B cell (primary cell): ENCODE results near the gene MRPL10. TPM values are rescaled to one million over a fixed set of nuclear protein-coding genes. Genes with fewer than 3 reads are reported as not detected.

ENCODE experiments used
- ATAC-seq: fragments of 200-7000 bp; cut with Tn5 transposase; one replicate; pipeline ENCODE4 v1.10.0; 2021; ENCODE audit warnings: low read depth, mild to moderate bottlenecking, moderate number of reproducible peaks, moderate library complexity
- CTCF ChIA-PET: fragments of 350-600 bp; sonication (Branson Sonifier 250); formaldehyde crosslinking; loops from one replicate; lab custom pipeline; 2021; ENCODE audit warnings: antibody characterized with exemption, inconsistent platforms; lab: Charles Lee
- POLR2A ChIA-PET: fragments of 350-600 bp; sonication (Branson Sonifier 250); formaldehyde crosslinking; loops from one replicate; lab custom pipeline; 2021; ENCODE audit warnings: antibody characterized with exemption; lab: Charles Lee
- DNase-seq: peaks from one replicate; pipeline ENCODE4 v3.0.0; 2013
- H2AFZ ChIP-seq: 2 replicates; pipeline ENCODE4 v1.6.1; 2012; ENCODE audit warnings: mild to moderate bottlenecking, low read depth, low read length; ENCODE audit not compliant: insufficient read depth, poor library complexity, severe bottlenecking
- H3K27ac ChIP-seq, 2 donors: 1 replicate in 1 of 2; 2 replicates in 1 of 2; pipeline ENCODE4 v1.5.1; 2012 to 2013; ENCODE audit warnings: low read length in 2 of 2, mild to moderate bottlenecking in 2 of 2, moderate library complexity in 1 of 2
- H3K27me3 ChIP-seq, 4 experiments: fragments of 200-600 bp in 1 of 4; sonication (generic) in 1 of 4; replicated peaks in 1 of 4; 1 replicate in 2 of 4; 2 replicates in 2 of 4; pipeline versions ENCODE4 v1.6.1 to v1.7.0; 2013 to 2016; ENCODE audit warnings: low read length in 3 of 4, mild to moderate bottlenecking in 2 of 4, mixed read lengths in 1 of 4, moderate library complexity in 1 of 4; ENCODE audit not compliant: insufficient read depth in 4 of 4, control insufficient read depth in 3 of 4; ENCODE audit errors: control extremely low read depth in 1 of 4
- H3K36me3 ChIP-seq, 2 experiments: replicated peaks in 1 of 2; 1 replicate in 1 of 2; 2 replicates in 1 of 2; pipeline versions ENCODE4 v1.6.1 to v1.7.1; 2013; ENCODE audit warnings: low read length in 1 of 2; ENCODE audit not compliant: insufficient read depth in 2 of 2, control insufficient read depth in 1 of 2; ENCODE audit errors: control extremely low read depth in 1 of 2, extremely low read depth in 1 of 2
- H3K4me1 ChIP-seq, 2 donors: fragments of 200-600 bp in 1 of 2; sonication (generic) in 1 of 2; 1 replicate in 1 of 2; 2 replicates in 1 of 2; pipeline versions ENCODE4 v1.5.1 to v1.6.1; 2013 to 2017; ENCODE audit warnings: low read length in 2 of 2; ENCODE audit not compliant: control insufficient read depth in 2 of 2, insufficient read depth in 2 of 2
- H3K4me2 ChIP-seq: replicated peaks from 2 replicates; pipeline ENCODE3; 2012; ENCODE audit warnings: mild to moderate bottlenecking, low read depth, low read length; ENCODE audit not compliant: poor library complexity, severe bottlenecking
- H3K4me3 ChIP-seq, 5 experiments: fragments of 200-600 bp in 1 of 5; sonication (generic) in 1 of 5; 1 replicate in 3 of 5; 2 replicates in 2 of 5; pipeline versions ENCODE4 v1.5.1 to v1.7.0; 2011 to 2016; ENCODE audit warnings: low read length in 4 of 5, mild to moderate bottlenecking in 4 of 5, low read depth in 2 of 5, control low read depth in 1 of 5, moderate library complexity in 1 of 5; ENCODE audit not compliant: insufficient read depth in 1 of 5; ENCODE audit errors: control extremely low read depth in 1 of 5, extremely low read depth in 1 of 5
- H3K79me2 ChIP-seq: fragments of 200-600 bp; sonication (generic); one replicate; pipeline ENCODE4 v1.6.0; 2016; ENCODE audit warnings: low read length; ENCODE audit not compliant: control insufficient read depth, insufficient read depth
- H3K9ac ChIP-seq: fragments of 200-600 bp; sonication (generic); 2 replicates; pipeline ENCODE4 v1.6.1; 2017; ENCODE audit warnings: mild to moderate bottlenecking, low read length, moderate library complexity
- H3K9me3 ChIP-seq, 3 donors: one replicate each; pipeline versions ENCODE4 v1.6.1 to v1.7.1; 2013; ENCODE audit warnings: low read length in 2 of 3; ENCODE audit not compliant: control insufficient read depth in 2 of 3, insufficient read depth in 1 of 3; ENCODE audit errors: control extremely low read depth in 1 of 3
- H4K20me1 ChIP-seq: 2 replicates; pipeline ENCODE4 v1.6.0; 2012; ENCODE audit warnings: mild to moderate bottlenecking, low read length; ENCODE audit not compliant: insufficient read depth, control insufficient read depth, poor library complexity, severe bottlenecking
- H3K27ac Mint-ChIP-seq: one replicate; pipeline ENCODE4 v1.8.0; 2021; ENCODE audit warnings: mixed read lengths
- H3K27me3 Mint-ChIP-seq: one replicate; pipeline ENCODE4 v1.8.0; 2021; ENCODE audit warnings: mixed read lengths
- H3K4me1 Mint-ChIP-seq: one replicate; pipeline ENCODE4 v1.8.0; 2021; ENCODE audit warnings: mixed read lengths
- H3K4me3 Mint-ChIP-seq: one replicate; pipeline ENCODE4 v1.8.0; 2021; ENCODE audit warnings: mixed read lengths
- H3K9me3 Mint-ChIP-seq: one replicate; pipeline ENCODE4 v1.8.0; 2022; ENCODE audit warnings: mixed read lengths; ENCODE audit not compliant: insufficient read depth
- EZH2 ChIP-seq: IDR thresholded peaks from 2 replicates; pipeline ENCODE4 v1.6.1; 2012; ENCODE audit warnings: borderline replicate concordance, low read depth, mild to moderate bottlenecking, moderate library complexity, low read length; ENCODE audit not compliant: insufficient read depth, poor library complexity, severe bottlenecking
- WGBS: methylation state at CpG from one replicate; pipeline ENCODE4 v1.1.5; 2013; ENCODE audit warnings: missing lambda C conversion rate; ENCODE audit not compliant: insufficient coverage; 5-methylcytosine and 5-hydroxymethylcytosine counted together
- intact Hi-C: fragments of 100-400 bp; cut with micrococcal nuclease; formaldehyde crosslinking; loops from one replicate; pipeline ENCODE4 v1.10.0; 2022
- polyA plus RNA-seq: library from polyadenylated mRNA; depleted of rRNA; stranded (reverse); fragments of >200 nt; gene quantifications from 2 replicates; pipeline ENCODE4 v1.2.3, GENCODE V29; 2012
- total RNA-seq, 2 donors: library from RNA; stranded (reverse); fragments of 120-200 nt in 1 of 2; gene quantifications; 1 replicate in 1 of 2; 2 replicates in 1 of 2; pipeline versions ENCODE4 v1.2.3 to v1.2.4, GENCODE V29; 2013 to 2022
- TF ChIP-seq, protein P1 (sequence below): fragments of 200-600 bp; IDR thresholded peaks from one replicate; pipeline ENCODE4 v1.8.0; 2022; ENCODE audit warnings: antibody characterized with exemption, mild to moderate bottlenecking

The MRPL10 gene
- total and polyA plus RNA-seq, 2 donors (not counting 1 experiment from before 2014, with no cell fraction given) = 34.8 to 39.4 TPM

DNA sequence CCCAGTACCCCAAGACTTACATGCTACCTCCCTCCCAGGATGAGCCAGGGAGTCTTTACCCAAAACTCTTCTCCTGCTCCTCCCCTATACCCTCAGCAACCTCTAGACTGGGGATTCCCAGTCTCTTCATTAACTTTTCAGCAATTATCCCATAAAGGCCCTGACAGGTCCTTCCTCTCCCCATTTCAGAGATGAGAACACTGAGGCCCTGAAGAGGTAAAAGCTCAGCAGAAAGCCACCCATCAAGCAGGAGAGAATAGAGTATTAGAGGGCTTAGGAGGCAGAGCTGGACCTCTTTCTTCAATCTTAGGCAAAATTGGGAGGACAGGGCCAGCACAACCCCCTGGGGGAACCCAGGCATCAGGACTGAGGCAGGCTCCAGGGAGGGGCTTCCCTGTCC, 25.5 kb upstream of the MRPL10 start:
- H4K20me1 ChIP-seq = no peaks in the 10 kb centered on the region
- H3K27me3 ChIP-seq = peaks cover 0 to 61% (median 26%) of the 10 kb centered on the region in 4 experiments
- Mint-ChIP-seq H3K27ac (no peak overlapping the region), H3K4me1 (peaks cover 9% of the 10 kb centered on the region), H3K27me3 (peaks cover 76% of the 10 kb centered on the region), H3K4me3 (no peak overlapping the region), H3K9me3 (no peaks in the 10 kb centered on the region)
- ATAC-seq = no peak
- intact Hi-C loops = no loop called here
- H3K79me2 ChIP-seq = no peaks in the 10 kb centered on the region
- DNase-seq = no peak
- no peak overlapping the region for H3K4me3 ChIP-seq
- no peak for TF ChIP-seq EZH2
- TF ChIP-seq, protein P1, sequence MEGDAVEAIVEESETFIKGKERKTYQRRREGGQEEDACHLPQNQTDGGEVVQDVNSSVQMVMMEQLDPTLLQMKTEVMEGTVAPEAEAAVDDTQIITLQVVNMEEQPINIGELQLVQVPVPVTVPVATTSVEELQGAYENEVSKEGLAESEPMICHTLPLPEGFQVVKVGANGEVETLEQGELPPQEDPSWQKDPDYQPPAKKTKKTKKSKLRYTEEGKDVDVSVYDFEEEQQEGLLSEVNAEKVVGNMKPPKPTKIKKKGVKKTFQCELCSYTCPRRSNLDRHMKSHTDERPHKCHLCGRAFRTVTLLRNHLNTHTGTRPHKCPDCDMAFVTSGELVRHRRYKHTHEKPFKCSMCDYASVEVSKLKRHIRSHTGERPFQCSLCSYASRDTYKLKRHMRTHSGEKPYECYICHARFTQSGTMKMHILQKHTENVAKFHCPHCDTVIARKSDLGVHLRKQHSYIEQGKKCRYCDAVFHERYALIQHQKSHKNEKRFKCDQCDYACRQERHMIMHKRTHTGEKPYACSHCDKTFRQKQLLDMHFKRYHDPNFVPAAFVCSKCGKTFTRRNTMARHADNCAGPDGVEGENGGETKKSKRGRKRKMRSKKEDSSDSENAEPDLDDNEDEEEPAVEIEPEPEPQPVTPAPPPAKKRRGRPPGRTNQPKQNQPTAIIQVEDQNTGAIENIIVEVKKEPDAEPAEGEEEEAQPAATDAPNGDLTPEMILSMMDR = no peak
- no peak overlapping the region for H2AFZ ChIP-seq
- no peak overlapping the region for H3K27ac ChIP-seq
- H3K4me1 ChIP-seq = peaks cover 8% of the 10 kb centered on the region in 2 donors
- no peaks in the 10 kb centered on the region for H3K36me3 ChIP-seq
- H3K9ac ChIP-seq = no peak overlapping the region
- H3K4me2 ChIP-seq = no peak overlapping the region
- POLR2A ChIA-PET = no interaction called here
- CTCF ChIA-PET = interaction anchor here (2.8 kb wide), 1 partner anchor 14 kb away, joined by 12 read pairs; no protein-coding TSS in a partner anchor
- no peaks in the 10 kb centered on the region for H3K9me3 ChIP-seq

DNA sequence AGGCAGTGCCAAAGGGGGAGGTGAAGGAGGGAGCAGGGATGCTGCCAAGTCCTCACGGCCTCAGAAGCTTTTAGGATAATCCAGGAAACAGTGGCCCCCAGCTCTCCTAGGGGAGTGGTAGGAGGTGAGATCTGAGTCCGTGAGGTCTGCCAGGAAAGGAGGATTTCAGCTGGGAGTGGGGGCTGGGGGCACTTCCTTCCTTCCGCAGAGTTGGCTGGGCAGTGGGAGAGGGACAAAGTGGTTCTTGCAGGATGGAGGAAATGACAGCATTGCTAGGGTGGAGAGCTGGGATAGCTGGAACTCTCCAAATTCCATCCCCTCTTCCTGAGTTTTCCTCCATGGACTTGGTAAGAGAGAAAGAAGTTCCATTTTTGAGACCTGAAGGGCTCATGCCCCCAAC, 24.4 kb upstream of the MRPL10 start:
- Histone ChIP-seq H3K4me3 (no peak overlapping the region), H3K79me2 (no peaks in the 10 kb centered on the region), H3K4me1 (peaks cover 17 to 19% of the 10 kb centered on the region in 2 donors), H3K4me2 (no peak overlapping the region), H3K9ac (no peak overlapping the region), H3K27me3 (peaks cover 0 to 69% (median 30%) of the 10 kb centered on the region in 4 experiments), H4K20me1 (no peaks in the 10 kb centered on the region), H2AFZ (no peak overlapping the region), H3K36me3 (no peaks in the 10 kb centered on the region), H3K9me3 (no peaks in the 10 kb centered on the region), H3K27ac (no peak overlapping the region)
- TF ChIP-seq, protein P1 = no peak
- no peak for TF ChIP-seq EZH2
- Mint-ChIP-seq H3K27me3 (peaks cover 78% of the 10 kb centered on the region), H3K4me1 (peaks cover 13% of the 10 kb centered on the region), H3K9me3 (no peaks in the 10 kb centered on the region), H3K4me3 (no peak overlapping the region), H3K27ac (no peak overlapping the region)
- POLR2A ChIA-PET = no interaction called here
- WGBS = 86% methylated on average over 2 of the region's 3 CpGs
- intact Hi-C loops = no loop called here
- CTCF ChIA-PET = interaction anchor here (0.9 to 2.8 kb wide), 4 partner anchors 12 to 34 kb away, joined by 3 to 12 read pairs (median 4); partner anchors contain the start of gene SCRN2
- ATAC-seq = no peak
- no peak for DNase-seq
